HG02973 (cell line): Measurements from ENCODE around the gene NQO1.
"Not testable (repeated sequence)": the region's sequence is repeated elsewhere in the genome, so short reads cannot be mapped to it uniquely, and the experiment has no call there.

Experiments
- ATAC-seq: cut with Tn5 transposase; IDR thresholded peaks from one replicate; pipeline ENCODE4 v1.9.1; 2021; ENCODE audit warnings: moderate library complexity; ENCODE audit not compliant: unreplicated experiment

NQO1 gene

DNA sequence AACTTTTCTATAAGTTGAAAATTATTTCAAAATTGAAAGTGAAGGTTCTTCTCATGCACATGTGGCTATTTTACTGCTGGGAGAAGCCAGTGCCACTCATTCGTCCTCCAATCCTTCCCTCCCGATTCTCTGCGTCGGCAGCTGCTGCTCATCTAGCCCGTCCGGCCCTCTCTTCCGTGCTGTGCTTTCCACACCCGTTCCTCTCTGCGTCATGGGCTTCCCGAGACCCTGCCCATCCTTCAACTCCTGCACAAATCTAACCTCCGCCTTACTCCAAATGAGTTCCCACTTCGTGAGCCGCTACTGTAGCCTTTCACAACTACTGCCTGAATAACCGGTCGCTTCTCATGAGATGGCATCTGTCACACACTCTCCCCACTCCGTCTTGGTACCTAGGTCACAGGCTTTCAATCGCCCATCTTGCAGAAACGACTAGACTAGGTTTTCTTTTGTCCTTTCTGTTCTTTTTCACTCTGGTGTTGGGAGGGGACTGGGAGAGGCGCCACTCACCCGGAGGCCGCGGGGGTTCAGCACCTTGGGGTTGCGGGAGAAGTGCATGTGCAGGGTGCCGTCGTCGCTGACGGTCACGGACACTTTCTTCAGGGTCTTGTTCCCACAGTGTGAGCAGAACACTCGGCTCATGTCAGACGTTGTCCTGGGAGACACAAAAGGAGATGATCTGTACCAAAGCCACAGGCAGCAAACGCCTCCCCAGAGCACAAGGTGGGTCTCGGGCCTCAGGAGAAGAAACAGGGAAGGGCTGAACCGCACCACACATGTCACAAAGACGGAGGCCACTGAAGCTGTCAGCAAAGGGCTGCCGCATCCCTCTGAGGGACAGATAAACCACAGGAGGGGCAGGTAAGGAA is 18.2 kb upstream of the NQO1 start:
- no peak for ATAC-seq

DNA sequence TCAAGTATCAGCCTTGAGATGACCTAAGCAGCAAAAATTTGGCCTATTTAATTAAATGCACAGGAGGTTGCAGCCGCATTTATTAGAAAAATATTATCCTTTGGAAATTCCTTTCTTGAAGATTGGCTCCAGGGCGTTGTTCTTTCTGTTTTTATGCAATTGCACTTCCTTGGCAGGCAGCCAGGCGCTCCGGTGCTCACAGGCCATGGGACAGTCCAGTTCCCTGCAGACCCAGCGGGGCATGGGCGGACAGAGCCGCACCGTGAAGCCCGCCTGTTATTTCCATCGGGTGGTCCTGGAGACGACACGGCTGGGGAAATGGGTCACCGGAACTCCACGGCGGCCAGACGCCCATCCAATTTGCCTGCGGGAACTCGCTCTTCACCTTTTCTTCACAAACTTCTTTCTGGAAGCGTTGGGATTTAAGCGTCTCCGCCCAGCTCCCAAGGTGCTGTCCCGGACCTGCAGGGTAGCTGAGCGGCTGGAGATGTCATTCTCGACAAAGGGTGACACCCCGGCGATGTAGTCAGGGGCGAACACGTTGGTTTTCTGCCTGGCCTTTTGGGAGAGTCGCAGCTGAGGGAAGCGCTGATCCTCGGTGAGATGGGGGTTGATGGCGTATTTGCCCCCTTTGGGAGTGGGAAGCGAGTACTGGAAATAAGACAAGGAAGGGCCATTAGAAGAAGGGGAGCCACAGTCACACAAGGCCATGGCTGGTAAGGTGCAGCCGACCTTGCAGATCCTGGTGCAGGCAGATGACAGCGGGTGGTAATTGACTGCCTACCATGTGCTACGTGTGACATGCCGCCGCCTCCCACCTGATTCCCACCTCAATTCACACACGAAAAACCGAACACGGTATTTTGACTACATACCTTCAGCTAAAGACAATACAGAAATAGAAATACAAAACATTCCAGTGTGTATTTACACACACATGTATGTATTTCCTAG is 15.9 kb upstream of the NQO1 start:
- ATAC-seq: no peak

DNA sequence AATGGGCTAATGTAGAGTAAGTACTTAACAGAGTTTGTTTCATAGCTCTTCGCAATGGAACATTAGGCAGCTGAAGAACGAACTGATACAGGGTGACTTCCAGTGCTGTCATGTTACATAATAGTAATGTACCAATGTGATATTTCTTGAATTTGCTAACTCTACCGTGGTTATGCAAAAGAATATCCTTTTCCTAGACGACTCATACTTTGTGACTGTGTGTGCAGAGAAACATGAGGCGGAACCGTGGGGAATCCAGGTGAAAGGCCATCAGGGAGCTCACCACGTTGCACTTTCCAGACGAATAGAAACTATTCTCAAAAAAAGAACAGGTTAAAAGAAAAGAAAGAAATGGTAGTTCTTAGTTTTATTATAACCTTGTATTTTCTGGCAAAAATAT is 15.2 kb upstream of the NQO1 start:
- no peak for ATAC-seq

DNA sequence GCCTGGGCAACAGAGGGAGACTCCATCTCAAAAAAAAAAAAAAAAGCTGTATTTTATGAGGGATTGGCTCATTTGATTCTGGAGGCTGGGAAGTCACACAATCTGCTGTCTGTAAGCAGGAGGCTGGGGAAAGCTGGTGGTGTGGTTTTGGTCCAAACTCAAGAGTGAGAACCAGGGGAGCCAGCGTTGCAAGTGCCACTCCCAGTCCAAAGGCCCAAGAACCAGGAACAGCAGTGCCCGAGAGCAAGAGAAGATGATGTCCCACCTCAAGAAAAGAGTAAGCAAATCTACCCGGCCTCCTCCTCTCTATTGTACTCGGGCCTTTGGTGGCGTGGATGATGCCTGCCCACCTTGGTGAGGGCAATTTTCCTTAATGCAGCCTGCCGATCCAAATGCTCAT is 5.7 kb upstream of the NQO1 start:
- no peak for ATAC-seq

DNA sequence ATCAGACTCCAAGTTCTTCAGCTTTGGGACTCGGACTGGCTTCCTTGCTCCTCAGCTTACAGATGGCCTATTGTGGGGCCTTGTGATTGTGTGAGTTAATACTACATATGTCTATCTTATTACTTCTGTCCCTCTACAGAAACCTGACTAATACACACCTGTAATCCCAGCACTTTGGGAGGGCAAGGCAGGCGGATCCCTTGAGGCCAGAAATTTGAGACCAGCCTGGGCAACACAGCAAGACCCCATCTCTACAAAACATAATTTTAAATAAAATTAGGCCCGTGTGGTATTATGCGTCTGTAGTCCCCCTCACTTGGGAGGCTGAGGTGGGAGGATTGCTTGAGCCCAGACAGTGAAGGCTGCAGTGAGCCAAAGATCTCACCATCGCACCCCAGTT is 4.9 kb upstream of the NQO1 start:
- not testable (repeated sequence) for ATAC-seq

DNA sequence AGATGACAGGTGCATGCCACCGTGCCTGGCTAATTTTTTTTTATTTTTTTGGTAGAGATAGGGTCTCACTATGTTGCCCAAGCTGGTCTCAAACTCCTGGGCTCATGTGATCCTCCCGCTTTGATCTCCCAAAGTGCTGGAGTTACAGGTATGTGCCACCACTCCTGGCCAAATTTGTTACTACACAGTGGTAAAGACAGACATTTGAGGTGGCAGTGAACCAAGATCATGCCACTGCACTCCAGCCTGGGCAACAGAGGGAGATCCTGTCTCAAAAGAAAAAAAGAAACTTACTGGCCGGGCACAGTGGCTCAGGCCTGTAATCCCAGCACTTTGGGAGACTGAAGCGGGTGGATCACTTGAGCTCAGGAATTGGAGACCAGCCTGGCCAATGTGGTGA is 2.7 kb upstream of the NQO1 start:
- ATAC-seq: not testable (repeated sequence)

DNA sequence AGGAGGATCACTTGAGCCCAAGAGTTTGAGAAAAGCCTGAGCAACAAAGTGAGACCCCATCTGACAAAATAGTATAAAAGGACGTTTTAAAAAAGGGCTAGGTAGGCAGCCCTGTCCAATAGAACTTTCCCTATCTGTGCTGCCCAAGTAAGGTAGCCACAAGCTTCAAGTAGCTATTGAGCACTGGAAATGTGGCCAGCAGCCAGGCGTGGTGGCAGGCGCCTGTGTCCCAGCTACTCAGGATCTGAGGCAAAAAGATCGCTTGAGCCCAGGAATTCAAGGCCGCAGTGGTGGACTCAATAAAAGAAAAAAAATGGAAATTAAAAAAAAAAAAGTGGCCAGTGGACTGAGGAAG is 1.5 kb upstream of the NQO1 start:
- no peak for ATAC-seq

DNA sequence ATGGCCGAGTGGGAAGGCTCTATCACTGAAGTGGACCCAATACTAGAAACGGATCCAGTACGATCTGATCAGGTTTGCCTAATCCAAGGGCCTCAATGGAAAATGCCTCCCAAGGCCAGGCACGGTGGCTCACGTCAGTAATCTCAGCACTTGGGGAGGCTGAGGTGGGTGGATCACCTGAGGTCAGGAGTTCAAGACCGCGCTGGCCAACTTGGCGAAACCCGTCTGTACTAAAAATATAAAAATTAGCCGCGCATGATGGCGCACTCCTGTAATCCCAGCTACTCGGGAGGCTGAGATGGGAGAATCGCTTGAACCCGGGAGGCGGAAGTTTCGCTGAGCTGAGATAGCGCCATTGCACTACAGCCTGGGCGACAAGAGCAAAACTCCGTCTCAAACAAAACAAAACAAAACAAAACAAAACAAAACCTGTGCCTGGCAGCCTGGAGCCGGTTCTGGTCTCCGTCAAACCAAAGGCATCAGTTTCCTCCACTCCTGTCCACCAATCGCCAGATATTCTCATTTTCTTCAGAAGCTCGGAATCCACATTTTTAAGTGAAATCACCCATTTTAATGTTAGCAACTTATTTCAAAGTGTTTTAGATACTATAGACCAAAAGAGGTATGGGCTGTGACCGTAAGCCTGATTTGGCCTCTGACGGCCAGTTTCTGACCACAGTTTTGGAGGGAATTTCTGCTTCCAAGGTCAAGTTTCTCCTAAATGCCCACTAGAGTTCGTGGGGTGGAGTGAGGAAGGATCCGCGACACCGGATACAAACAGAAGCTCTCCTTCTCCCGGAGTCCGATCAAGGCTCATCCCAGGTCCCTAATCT is 664 bp downstream of the NQO1 start:
- no peak for ATAC-seq

DNA sequence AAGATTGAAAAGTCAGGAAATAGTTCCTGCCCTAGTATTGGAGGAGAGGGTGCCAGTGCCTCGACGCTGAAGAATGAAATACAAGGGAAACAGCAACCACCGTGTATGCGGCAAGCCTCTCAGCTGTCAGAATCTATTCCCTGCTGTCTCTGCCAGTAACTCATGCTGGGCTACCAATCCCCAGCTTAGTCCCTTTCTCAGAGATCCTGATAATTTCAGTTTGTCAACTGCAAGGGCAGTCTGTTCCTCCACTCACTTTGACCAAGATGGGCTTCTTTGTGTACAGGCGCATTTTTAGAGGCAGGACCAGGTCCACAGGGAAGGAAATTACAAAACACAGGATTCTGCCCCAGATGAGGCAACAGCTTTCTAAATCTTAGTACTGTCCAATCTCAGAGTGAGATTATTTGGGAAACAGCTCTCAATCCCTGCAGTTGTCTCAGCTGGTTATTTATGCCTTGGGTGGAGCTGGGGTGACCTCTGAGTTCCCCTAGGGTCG is 1.3 kb downstream of the NQO1 start:
- ATAC-seq: no peak

DNA sequence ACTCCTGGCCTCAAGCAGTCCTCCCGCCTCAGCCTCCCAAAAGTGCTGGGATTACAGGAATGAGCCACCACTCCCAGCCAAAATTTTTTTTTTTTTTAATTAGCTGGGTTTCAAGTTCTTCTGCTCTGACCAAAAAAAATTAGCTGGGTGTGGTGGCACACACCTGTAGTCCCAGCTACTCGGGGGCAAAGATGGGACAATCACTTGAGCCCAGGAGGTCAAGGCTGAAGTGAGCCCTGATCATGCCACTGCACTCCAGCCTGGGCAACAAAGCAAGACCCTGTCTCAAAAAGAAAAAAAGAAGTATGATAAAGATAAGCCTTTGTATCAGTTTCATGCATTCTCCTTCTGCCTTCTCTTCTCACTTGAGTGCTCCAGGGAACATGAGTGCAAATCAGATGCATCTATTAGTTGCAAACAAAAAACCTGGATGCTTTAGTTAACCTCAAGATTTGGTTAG is 1.9 kb downstream of the NQO1 start:
- no peak for ATAC-seq

DNA sequence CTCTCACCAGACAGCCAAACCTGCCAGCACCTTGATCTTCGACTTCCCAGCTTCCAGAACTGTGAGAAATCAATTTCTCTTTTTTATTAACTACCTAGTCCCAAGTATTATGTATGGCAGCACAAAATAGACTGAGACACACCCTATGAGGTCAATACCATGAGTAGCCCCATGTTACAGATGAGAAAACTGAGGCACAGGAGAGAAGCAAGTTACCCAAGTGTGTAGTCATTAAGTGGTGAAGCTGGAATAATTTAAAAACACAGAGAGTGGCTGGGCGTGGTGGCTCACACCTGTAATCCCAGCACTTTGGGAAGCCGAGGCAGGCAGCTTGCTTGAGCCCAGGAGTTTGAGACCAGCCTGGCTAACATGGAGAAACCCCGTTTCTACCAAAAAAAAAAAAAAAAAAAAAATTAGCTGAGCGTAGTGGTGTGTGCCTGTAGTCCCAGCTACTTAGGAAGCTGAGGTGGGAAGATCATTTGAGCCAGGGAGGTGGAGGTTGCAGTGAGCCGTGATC is 4.9 kb downstream of the NQO1 start:
- no peak for ATAC-seq

DNA sequence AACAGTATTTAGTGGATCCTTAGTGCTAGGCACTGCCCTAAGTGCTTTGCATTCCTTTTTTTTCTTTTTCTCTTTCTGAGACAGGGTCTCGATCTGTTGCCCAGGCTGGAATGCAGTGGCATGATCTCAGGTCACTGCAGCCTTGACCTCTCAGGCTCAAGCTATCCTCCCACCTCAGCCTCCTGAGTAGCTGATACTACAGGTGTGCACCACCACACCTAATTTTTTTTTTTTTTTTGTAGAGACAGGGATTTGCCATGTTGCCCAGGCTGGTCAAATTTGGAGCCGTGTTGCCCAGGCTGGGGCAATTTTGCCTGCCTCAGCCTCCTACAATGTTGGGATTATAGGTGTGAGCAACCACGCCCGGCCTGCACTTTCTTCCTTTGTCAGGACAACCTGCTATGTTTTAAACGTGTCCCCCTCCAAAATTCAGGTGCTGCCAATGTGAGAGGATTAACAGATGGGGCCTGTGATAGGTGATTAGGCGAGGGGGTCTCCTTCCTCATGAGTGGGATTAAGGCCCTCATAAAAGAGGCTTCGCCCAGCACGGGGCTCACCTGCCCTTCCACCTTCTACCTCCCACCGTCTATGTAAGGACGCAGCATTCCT is 5.4 kb downstream of the NQO1 start:
- ATAC-seq: no peak

DNA sequence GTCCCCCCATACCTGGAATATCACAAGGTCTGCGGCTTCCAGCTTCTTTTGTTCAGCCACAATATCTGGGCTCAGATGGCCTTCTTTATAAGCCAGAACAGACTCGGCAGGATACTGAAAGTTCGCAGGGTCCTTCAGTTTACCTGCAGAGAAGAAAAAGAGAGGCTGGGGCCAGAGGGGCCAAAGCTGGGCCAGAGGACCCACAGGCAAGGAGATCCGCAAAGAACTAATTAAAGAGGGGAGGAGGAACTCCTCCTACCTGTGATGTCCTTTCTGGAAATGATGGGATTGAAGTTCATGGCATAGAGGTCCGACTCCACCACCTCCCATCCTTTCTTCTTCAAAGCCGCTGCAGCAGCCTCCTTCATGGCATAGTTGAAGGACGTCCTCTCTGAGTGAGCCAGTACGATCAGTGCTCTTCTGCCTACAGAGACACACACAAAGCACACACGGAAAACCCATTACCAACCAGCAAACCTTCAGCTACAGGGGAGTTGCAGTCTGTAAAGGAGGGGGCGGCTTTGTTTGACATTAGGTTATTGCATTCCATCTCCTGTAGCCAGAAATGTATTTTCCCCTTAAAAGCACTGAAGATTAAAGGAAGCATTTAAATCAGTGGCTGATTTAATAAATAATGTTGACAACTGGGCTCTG is 8.1 kb downstream of the NQO1 start:
- no peak for ATAC-seq

DNA sequence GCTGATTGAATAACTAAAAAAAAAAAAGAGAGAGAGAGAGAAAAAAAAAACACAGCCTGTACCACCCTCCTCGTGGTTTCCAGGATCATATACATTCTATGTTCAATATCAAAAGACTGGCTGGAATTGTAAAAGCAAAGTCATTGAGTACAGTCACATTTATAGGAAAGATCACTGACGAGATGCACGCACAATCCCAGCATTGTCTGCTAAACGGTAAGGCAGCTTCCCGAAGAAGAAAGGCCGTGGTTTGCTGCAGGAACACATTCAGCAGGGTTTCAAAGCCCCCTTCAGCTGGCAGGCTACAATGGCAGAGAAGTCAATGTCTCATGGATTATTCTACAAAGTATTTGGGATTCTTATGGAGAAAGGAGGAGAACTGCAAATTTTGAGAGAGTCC is 9.3 kb downstream of the NQO1 start:
- no peak for ATAC-seq

DNA sequence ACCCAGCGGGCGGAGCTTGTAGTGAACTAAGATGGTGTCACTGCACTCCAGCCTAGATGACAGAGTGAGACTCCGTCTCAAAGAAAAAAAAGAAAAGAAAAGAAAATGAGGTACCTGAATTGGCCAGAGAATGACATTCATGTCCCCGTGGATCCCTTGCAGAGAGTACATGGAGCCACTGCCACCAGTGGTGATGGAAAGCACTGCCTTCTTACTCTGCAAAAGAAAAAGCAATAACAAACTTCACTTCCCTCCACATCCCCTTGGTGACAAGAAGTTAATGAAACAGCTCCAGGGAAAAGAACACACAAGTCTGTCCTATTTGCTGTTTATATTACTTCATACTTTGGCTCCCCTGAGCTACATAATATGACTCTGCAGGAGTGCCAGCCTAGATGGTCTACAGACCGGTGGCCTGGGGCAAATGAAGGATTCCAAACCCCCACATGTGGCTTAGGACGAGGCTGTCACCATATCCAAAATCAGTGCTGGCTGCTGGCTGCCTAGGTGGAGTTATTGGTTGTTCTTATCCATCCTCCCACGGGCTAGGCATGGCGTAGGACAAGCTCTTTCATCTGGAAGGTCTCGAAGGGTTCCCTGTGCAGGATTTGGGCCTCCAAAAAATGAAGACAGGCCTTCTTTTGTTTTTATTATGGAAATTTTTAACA is 13.3 kb downstream of the NQO1 start:
- no peak for ATAC-seq

DNA sequence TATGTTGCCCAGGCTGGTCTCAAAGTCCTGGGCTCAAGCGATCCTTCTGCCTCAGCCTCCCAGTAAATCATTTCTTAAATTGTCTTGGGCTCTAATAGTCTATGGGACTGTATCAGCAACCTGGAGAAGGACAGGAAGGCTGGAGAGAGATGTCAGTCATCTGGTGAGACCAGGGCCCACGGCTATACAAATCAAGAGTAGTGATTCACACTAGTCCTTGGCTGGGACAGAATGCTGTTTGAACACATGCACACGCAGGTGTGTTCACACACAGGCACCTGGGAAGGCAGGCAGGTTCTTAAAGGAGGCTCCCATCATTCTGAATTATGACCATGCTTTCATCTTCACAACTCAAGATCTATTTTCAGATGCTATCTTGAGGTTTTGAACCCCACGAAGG is 14.1 kb downstream of the NQO1 start:
- no peak for ATAC-seq

DNA sequence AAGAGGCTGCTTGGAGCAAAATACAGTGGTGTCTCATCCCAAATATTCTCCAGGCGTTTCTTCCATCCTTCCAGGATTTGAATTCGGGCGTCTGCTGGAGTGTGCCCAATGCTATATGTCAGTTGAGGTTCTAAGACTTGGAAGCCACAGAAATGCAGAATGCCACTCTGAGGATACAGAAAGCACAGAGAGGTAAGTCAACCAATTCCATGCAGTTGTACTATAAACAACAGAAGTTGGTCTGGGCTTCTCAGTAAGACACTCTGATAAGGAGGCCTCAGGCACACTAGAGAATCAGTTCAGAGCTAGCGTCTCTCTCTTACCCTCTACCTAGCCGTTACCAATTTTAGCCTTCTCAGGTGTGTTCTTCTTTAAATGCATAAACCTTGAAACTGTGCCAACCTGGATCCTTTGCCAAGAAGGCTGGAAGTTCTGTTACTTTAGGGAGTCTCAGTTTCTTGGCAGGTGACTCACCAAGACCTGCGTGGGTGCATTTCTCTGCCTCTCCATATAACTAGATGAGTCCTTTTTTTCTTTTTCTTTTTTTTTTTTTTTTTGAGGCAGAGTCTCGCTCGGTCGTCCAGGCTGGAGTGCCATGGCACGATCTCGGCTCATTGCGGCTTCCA is 15.1 kb downstream of the NQO1 start:
- no peak for ATAC-seq

DNA sequence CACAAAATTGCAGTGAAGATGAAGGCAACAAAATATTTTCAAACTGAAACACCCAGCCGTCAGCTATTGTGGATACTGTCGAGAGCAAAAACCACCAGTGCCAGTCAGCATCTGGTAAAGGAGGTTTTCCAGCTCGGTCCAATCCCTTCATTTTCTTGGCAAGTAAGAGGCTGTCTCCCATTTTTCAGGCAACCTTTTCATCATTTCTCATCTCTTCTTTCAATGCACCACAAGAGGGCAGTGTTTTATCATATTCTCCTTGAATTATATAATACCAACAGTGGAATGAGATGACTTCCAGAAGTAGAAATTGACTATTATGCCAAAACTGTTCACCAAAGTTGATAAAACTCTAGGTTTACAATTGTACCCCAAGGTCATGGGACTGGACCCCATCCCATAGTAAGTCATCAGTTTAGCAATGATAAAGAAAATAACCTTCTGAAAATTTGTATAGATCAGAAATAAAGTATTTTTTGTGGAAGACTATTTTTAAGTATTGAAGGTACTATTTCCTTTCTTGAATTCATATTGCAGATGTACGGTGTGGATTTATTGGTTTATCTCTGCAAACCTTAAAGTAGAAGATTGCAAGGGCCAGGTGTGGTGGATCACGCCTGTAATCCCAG is 16.8 kb downstream of the NQO1 start:
- no peak for ATAC-seq
